ENCODE measurements around the gene NIPAL4.

Gene NIPAL4

GRCh38 chr5:157456301-157456700 lies 3.7 kb upstream of the NIPAL4 start:
- Histone ChIP-seq H3K9ac (ENCODE audit: low read length) (no peak overlapping the region), H4K20me1 (ENCODE audit: insufficient read depth, low read length) (no peaks in the 10 kb centered on the region), H3K79me2 (ENCODE audit: insufficient read depth, low read length) (no peaks in the 10 kb centered on the region), H3K27ac (ENCODE audit: low read depth, low read length, poor library complexity, severe bottlenecking) (no peak overlapping the region), H3K4me2 (ENCODE audit: low read length) (no peak overlapping the region), H3K4me3 (ENCODE audit: low read depth, low read length, poor library complexity, severe bottlenecking) (no peak overlapping the region), H3K4me1 (ENCODE audit: insufficient read depth, low read length, severe bottlenecking) (no peaks in the 10 kb centered on the region), H3K36me3 (ENCODE audit: insufficient read depth, low read length) (no peaks in the 10 kb centered on the region), H3K9me3 (ENCODE audit: low read length) (no peaks in the 10 kb centered on the region), H3K27me3 (ENCODE audit: insufficient read depth, low read length) (no peaks in the 10 kb centered on the region), H3K9me2 (ENCODE audit: low read depth, low read length) (no peaks in the 10 kb centered on the region), H3F3A (ENCODE audit: insufficient read depth, low read length) (no peaks in the 10 kb centered on the region), H2AFZ (ENCODE audit: low read length) (no peak overlapping the region)
- TF ChIP-seq EZH2 (IDR thresholded peaks at IDR 0.05; ENCODE audit: borderline replicate concordance, low read length) (no peak), CTCF (IDR thresholded peaks at IDR 0.05; ENCODE audit: low read length) (no peak)

GRCh38 chr5:157457391-157457790 lies 2.6 kb upstream of the NIPAL4 start:
- H3K4me3 ChIP-seq (ENCODE audit: low read depth, low read length, poor library complexity, severe bottlenecking), result no peak overlapping the region
- H3K27ac ChIP-seq (ENCODE audit: low read depth, low read length, poor library complexity, severe bottlenecking), result no peak overlapping the region
- H3K79me2 ChIP-seq (ENCODE audit: insufficient read depth, low read length), result no peaks in the 10 kb centered on the region
- H2AFZ ChIP-seq (ENCODE audit: low read length), result no peak overlapping the region
- TF ChIP-seq EZH2 (IDR thresholded peaks at IDR 0.05; ENCODE audit: borderline replicate concordance, low read length) (no peak), CTCF (IDR thresholded peaks at IDR 0.05; ENCODE audit: low read length) (no peak)
- H3K4me1 ChIP-seq (ENCODE audit: insufficient read depth, low read length, severe bottlenecking), result no peaks in the 10 kb centered on the region
- no peaks in the 10 kb centered on the region for H3F3A ChIP-seq (ENCODE audit: insufficient read depth, low read length)
- no peaks in the 10 kb centered on the region for H3K36me3 ChIP-seq (ENCODE audit: insufficient read depth, low read length)
- H3K27me3 ChIP-seq (ENCODE audit: insufficient read depth, low read length), result no peaks in the 10 kb centered on the region
- no peaks in the 10 kb centered on the region for H4K20me1 ChIP-seq (ENCODE audit: insufficient read depth, low read length)
- H3K9me3 ChIP-seq (ENCODE audit: low read length), result no peaks in the 10 kb centered on the region
- no peak overlapping the region for H3K4me2 ChIP-seq (ENCODE audit: low read length)
- no peak overlapping the region for H3K9ac ChIP-seq (ENCODE audit: low read length)
- no peaks in the 10 kb centered on the region for H3K9me2 ChIP-seq (ENCODE audit: low read depth, low read length)

GRCh38 chr5:157458835-157459234 lies 1.2 kb upstream of the NIPAL4 start:
- Histone ChIP-seq H3K4me1 (ENCODE audit: insufficient read depth, low read length, severe bottlenecking) (no peaks in the 10 kb centered on the region), H3K9me3 (ENCODE audit: low read length) (no peaks in the 10 kb centered on the region), H4K20me1 (ENCODE audit: insufficient read depth, low read length) (no peaks in the 10 kb centered on the region), H3K79me2 (ENCODE audit: insufficient read depth, low read length) (no peaks in the 10 kb centered on the region), H3K9ac (ENCODE audit: low read length) (no peak overlapping the region), H3K4me3 (ENCODE audit: low read depth, low read length, poor library complexity, severe bottlenecking) (no peak overlapping the region), H2AFZ (ENCODE audit: low read length) (no peak overlapping the region), H3K4me2 (ENCODE audit: low read length) (no peak overlapping the region), H3F3A (ENCODE audit: insufficient read depth, low read length) (no peaks in the 10 kb centered on the region), H3K36me3 (ENCODE audit: insufficient read depth, low read length) (no peaks in the 10 kb centered on the region), H3K27ac (ENCODE audit: low read depth, low read length, poor library complexity, severe bottlenecking) (no peak overlapping the region), H3K9me2 (ENCODE audit: low read depth, low read length) (no peaks in the 10 kb centered on the region), H3K27me3 (ENCODE audit: insufficient read depth, low read length) (no peaks in the 10 kb centered on the region)
- TF ChIP-seq EZH2 (IDR thresholded peaks at IDR 0.05; ENCODE audit: borderline replicate concordance, low read length), result no peak

Measured in OCI-LY1 (cell line).